Prostate gland (tissue), 2 donors: Measurements from ENCODE around the gene TBC1D9B.

Experiments
- CTCF ChIP-seq, 4 experiments: fragments of 200-600 bp in 2 of 4; fragments of 450-650 bp in 2 of 4; sonication (generic) in 2 of 4; IDR thresholded peaks; 1 replicate in 3 of 4; 2 replicates in 1 of 4; pipeline ENCODE4 v1.5.1; 2016 to 2019; ENCODE audit warnings: antibody characterized with exemption in 4 of 4, mild to moderate bottlenecking in 2 of 4, moderate library complexity in 2 of 4
- POLR2AphosphoS5 ChIP-seq: sonication (generic); formaldehyde crosslinking; IDR thresholded peaks from one replicate; pipeline ENCODE4 v1.6.1; 2017; ENCODE audit warnings: antibody characterized with exemption

GRCh38 chr5:179869641-179870402 lies 37.9 kb downstream of the TBC1D9B start:
- TF ChIP-seq CTCF (IDR thresholded peaks at IDR 0.05) (no peak), POLR2AphosphoS5 (no peak)
